Stimulated activated CD4-positive, alpha-beta T cell treated with anti-CD3 and anti-CD28 coated beads, Interleukin-15, amount 100 ng/mL, for 48 hours (primary cell): ENCODE results near the gene ZNF521.

Source experiments
- DNase-seq, 2 donors: peaks; one replicate each; pipeline ENCODE4 v3.0.0-alpha.2; 2020; ENCODE audit warnings: low read depth in 2 of 2

ZNF521 gene

GRCh38 chr18:25250474-25250851, 101.5 kb downstream of the ZNF521 start:
- DNase-seq = no peak

GRCh38 chr18:25248755-25249154, 103.2 kb downstream of the ZNF521 start:
- no peak for DNase-seq

GRCh38 chr18:25247725-25248124, 104.2 kb downstream of the ZNF521 start:
- DNase-seq = no peak

- DNase-seq = no peak
Measured at GRCh38 chr18:25244924-25245698, 106.9 kb downstream of the ZNF521 start.

GRCh38 chr18:25244170-25244569, 107.8 kb downstream of the ZNF521 start:
- no peak for DNase-seq

- no peak for DNase-seq
Measured at GRCh38 chr18:25243754-25244153, 108.2 kb downstream of the ZNF521 start.

- no peak for DNase-seq
Measured at GRCh38 chr18:25243257-25243656, 108.7 kb downstream of the ZNF521 start.

- DNase-seq = no peak
Measured at GRCh38 chr18:25240420-25240770, 111.6 kb downstream of the ZNF521 start.

GRCh38 chr18:25239581-25240419, 112.2 kb downstream of the ZNF521 start:
- DNase-seq = no peak

- no peak for DNase-seq
Measured at GRCh38 chr18:25239151-25239550, 112.8 kb downstream of the ZNF521 start.

GRCh38 chr18:25237571-25238267, 114.2 kb downstream of the ZNF521 start:
- no peak for DNase-seq

- no peak for DNase-seq
Measured at GRCh38 chr18:25236736-25237135, 115.2 kb downstream of the ZNF521 start.

GRCh38 chr18:25235401-25236042, 116.4 kb downstream of the ZNF521 start:
- DNase-seq = no peak

GRCh38 chr18:25234740-25235345, 117.1 kb downstream of the ZNF521 start:
- DNase-seq = no peak

- no peak for DNase-seq
Measured at GRCh38 chr18:25234322-25234639, 117.7 kb downstream of the ZNF521 start.

GRCh38 chr18:25233528-25234321, 118.2 kb downstream of the ZNF521 start:
- DNase-seq = no peak

GRCh38 chr18:25231327-25231691, 120.7 kb downstream of the ZNF521 start:
- no peak for DNase-seq

GRCh38 chr18:25230658-25231326, 121.2 kb downstream of the ZNF521 start:
- DNase-seq = no peak

- no peak for DNase-seq
Measured at GRCh38 chr18:25229920-25230319, 122.0 kb downstream of the ZNF521 start.

- no peak for DNase-seq
Measured at GRCh38 chr18:25229081-25229480, 122.9 kb downstream of the ZNF521 start.
